ENCODE results near the gene SLC16A6.

DNA sequence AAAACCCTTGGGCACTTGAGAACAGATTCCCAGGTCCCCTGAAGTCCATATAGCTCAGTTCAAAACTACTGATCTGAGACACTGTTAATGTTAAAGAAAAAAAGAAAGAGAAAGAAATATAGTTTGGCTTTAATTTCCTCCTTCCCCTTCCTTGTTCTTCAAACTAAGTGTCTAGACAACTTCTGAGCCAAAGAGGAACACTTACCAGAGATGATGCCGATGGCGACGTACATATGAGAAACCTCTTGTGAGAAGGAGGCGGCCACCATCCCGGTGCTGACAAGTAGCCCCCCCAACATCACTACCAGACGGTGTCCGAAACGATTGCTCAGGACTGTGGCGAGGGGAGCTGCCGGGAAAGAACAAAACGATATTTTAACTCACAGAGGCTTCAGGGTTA, 17.2 kb downstream of the SLC16A6 start:
- TF ChIP-seq, protein P1, sequence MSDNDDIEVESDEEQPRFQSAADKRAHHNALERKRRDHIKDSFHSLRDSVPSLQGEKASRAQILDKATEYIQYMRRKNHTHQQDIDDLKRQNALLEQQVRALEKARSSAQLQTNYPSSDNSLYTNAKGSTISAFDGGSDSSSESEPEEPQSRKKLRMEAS (IDR thresholded peaks at IDR 0.05; ENCODE audit: low read depth, low read length), result no peak
- TF ChIP-seq POLR2A (IDR thresholded peaks at IDR 0.05; ENCODE audit: extremely low read depth, insufficient read length), result no peak
- TF ChIP-seq, protein P2, sequence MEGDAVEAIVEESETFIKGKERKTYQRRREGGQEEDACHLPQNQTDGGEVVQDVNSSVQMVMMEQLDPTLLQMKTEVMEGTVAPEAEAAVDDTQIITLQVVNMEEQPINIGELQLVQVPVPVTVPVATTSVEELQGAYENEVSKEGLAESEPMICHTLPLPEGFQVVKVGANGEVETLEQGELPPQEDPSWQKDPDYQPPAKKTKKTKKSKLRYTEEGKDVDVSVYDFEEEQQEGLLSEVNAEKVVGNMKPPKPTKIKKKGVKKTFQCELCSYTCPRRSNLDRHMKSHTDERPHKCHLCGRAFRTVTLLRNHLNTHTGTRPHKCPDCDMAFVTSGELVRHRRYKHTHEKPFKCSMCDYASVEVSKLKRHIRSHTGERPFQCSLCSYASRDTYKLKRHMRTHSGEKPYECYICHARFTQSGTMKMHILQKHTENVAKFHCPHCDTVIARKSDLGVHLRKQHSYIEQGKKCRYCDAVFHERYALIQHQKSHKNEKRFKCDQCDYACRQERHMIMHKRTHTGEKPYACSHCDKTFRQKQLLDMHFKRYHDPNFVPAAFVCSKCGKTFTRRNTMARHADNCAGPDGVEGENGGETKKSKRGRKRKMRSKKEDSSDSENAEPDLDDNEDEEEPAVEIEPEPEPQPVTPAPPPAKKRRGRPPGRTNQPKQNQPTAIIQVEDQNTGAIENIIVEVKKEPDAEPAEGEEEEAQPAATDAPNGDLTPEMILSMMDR (IDR thresholded peaks at IDR 0.05; ENCODE audit: low read depth, low read length), result no peak
